ENCODE data around the gene ADAMTS8. TPM values are rescaled to one million over a fixed set of nuclear protein-coding genes. Genes with fewer than 3 reads are reported as not detected.

The ADAMTS8 gene
- total RNA-seq, 2 donors from 2014 or later, result 0.66 TPM; not detected in 1

DNA sequence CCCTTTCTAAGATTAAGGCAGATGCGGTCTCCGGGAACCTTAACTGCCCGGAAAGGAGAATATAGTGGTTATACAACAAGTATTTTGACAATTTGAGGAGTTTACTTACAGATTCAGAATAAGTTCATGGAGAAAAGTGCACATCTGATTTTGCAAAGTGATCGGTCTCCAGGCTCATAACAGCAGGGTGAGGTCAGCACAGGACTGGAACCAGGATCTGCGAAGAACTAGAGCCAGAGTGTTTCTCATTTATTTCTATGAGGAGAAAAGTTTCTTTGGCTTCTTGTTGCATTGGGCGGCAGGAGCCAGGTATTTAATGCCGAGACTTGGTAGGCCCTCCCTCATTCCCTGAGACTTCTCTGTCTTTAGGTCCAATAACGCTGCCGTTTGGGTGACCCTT lies 23.8 kb upstream of the ADAMTS8 start:
- H3K27me3 ChIP-seq, result peaks cover 0 to 5% of the 10 kb centered on the region in 2 donors
- H3K27ac ChIP-seq, result no peak overlapping the region
- TF ChIP-seq POLR2A (IDR thresholded peaks at IDR 0.05) (no peak), CTCF (IDR thresholded peaks at IDR 0.05) (no peak)
- H3K9me3 ChIP-seq, result no peaks in the 10 kb centered on the region
- intact Hi-C loops (cut with DNase I), result no loop called here
- WGBS, 2 donors, result 87 to 94% methylated on average over 9 of the region's 9 CpGs
- no peak for ATAC-seq
- H3K36me3 ChIP-seq (replicated peaks in 1 of 2; ENCODE audit: insufficient read depth in 1 of 2, low read depth in 2 of 2), result no peaks in the 10 kb centered on the region
- H3K4me1 ChIP-seq, result peaks cover 23% of the 10 kb centered on the region
- no peak for DNase-seq
- H3K4me3 ChIP-seq, result no peak overlapping the region

GRCh38 chr11:130451231-130452019 lies 23.0 kb upstream of the ADAMTS8 start:
- intact Hi-C loops (cut with DNase I), result no loop called here

DNA sequence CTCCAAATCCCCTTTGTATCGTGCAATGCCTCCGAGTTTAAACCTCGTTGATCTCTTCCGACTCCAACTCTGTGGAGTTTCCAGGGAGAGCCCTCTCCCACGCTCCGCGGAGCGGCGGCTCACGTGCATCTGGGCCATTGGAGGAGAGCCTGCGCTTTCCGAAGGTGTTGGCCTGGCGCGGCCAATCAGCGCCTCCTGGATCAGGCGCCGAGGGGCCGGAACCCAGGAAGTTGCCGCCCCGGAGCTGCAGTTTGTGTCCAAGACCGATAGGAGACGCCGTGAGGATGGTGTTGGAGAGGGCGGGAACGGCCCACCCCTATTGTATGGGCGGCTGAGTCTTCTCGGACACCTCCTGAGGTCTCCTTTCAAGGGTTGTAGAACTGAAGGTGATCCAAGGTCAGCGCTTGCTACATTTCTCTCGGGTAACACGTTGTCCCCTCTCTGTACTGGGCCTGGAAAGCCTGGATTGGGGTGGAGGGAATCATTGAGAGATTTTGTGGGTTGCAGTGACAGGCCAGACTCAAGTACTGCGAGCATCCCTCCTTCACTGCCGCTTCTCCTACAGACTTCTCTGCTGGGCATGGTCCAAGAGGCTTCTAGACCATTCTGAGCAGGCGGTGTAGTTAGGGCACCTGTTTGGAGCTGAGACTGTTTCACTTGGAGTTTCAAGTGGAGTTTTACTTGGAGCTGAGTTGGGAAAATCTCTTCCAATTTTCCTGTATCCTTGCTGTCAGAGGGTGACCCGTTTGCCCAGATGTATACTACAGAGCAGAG lies 21.8 kb upstream of the ADAMTS8 start:
- no peak overlapping the region for H3K27ac ChIP-seq
- H3K4me3 ChIP-seq, result no peak overlapping the region
- H3K36me3 ChIP-seq (replicated peaks in 1 of 2; ENCODE audit: insufficient read depth in 1 of 2, low read depth in 2 of 2), result no peaks in the 10 kb centered on the region
- 31 to 65% methylated on average over 7 to 34 of the region's 34 CpGs for WGBS, 2 donors
- TF ChIP-seq POLR2A (IDR thresholded peaks at IDR 0.05) (no peak), CTCF (IDR thresholded peaks at IDR 0.05) (peak in 4 of 7 experiments; percentile 12 to 37 (median 20))
- H3K27me3 ChIP-seq, result peaks cover 0 to 5% of the 10 kb centered on the region in 2 donors
- peaks cover 23% of the 10 kb centered on the region for H3K4me1 ChIP-seq
- H3K9me3 ChIP-seq, result no peaks in the 10 kb centered on the region
- peak; percentile 23 to 58 (median 40) for DNase-seq
- intact Hi-C loops (cut with DNase I), result no loop called here
- ATAC-seq, result peak; percentile 42

More at GRCh38 chr11:130451231-130452019, 23.0 kb upstream of the ADAMTS8 start:
- Histone ChIP-seq H3K9me3 (no peaks in the 10 kb centered on the region), H3K4me1 (peaks cover 23% of the 10 kb centered on the region), H3K27me3 (peaks cover 0 to 5% of the 10 kb centered on the region in 2 donors), H3K36me3 (replicated peaks in 1 of 2; ENCODE audit: insufficient read depth in 1 of 2, low read depth in 2 of 2) (no peaks in the 10 kb centered on the region), H3K27ac (no peak overlapping the region), H3K4me3 (no peak overlapping the region)
- no peak for TF ChIP-seq CTCF (IDR thresholded peaks at IDR 0.05)
- TF ChIP-seq POLR2A (IDR thresholded peaks at IDR 0.05), result no peak
- WGBS, 2 donors, result 82 to 83% methylated on average over 5 to 6 of the region's 6 CpGs
- ATAC-seq (no peak), DNase-seq (no peak)

- ATAC-seq (no peak), DNase-seq (no peak)
Observed at GRCh38 chr11:130449310-130449990, 21.0 kb upstream of the ADAMTS8 start.

More at GRCh38 chr11:130449310-130449990, 21.0 kb upstream of the ADAMTS8 start:
- Histone ChIP-seq H3K4me1 (peaks cover 23% of the 10 kb centered on the region), H3K9me3 (no peaks in the 10 kb centered on the region), H3K27ac (no peak overlapping the region), H3K36me3 (replicated peaks in 1 of 2; ENCODE audit: insufficient read depth in 1 of 2, low read depth in 2 of 2) (no peaks in the 10 kb centered on the region), H3K4me3 (peak overlapping the region in 1 of 2 donors; percentile 26), H3K27me3 (peaks cover 0 to 5% of the 10 kb centered on the region in 2 donors)
- TF ChIP-seq CTCF (IDR thresholded peaks at IDR 0.05) (no peak), POLR2A (IDR thresholded peaks at IDR 0.05) (no peak)
- WGBS, 2 donors, result 2 to 6% methylated on average over 4 to 64 of the region's 64 CpGs
- intact Hi-C loops (cut with DNase I), result no loop called here
